ELR (cell line): ENCODE results near the gene GAGE10.
A peak's percentile ranks its signal among the peaks of the same experiment; 100 is the strongest.
"Not testable (repeated sequence)": the region's sequence is repeated elsewhere in the genome, so short reads cannot be mapped to it uniquely, and the experiment has no call there.

Experiments used
- DNase-seq: peaks from one replicate; pipeline ENCODE4 v3.0.0-alpha.2; 2015; ENCODE audit warnings: low read depth

The GAGE10 gene

DNA sequence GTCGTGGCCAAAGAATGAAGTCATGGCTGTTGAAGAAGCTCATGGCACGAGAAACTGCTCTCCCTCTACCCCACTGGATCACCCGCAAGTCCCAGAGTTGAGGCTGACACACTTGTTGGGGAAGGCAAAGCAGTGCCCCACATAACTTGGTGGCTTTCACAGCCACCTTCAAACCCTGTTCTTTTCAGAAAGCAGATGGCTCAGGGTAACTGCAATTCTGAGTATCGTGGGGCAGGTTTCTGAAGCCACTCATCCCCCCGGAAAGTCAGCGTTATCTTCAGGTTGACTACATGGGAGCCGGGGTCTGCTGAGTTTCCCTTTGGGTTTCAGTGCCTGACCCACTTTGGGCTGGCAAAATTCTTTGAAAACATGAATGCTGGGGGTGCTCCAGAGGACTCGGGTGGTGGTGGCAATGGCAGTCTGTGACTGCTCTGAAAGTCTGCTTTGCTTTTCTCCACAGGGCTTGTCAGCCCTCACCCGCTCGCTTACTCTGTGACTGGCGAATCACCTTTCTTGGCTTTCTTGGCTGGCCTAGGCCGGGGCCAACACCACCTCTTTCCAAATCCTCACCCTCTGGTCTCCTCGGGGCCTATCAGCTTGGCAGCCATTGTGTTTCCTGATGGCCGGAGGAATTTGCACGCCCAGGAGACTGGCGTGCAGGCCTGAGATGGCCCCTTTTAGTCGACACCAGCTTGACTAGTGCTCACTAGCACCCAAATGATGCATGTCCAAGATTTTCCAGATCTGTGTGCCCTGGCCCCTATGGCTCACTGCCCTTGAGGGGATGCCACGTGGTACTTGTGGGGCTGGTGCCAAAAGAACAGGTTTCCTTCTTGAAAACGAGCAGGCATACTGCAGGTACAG lies 26.5 kb upstream of the GAGE10 start:
- DNase-seq: no peak

DNA sequence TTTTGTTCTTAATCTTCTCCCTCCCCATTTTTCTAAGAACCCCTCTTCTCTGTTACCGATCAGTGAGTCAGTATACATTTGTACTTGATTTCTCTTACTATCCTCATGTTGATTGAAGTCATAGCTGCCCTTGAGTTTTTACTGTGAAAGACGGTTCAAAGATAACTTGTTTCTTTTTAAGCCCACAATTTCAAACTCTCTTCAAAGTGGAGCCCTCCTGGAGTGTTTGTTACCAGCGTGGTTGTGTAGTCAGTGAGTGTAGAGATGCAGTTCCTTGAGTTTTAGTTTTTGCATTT lies 26.0 kb upstream of the GAGE10 start:
- no peak for DNase-seq

GRCh38 chrX:49278081-49278480 lies 25.4 kb upstream of the GAGE10 start:
- DNase-seq: no peak

GRCh38 chrX:49282647-49283011 lies 20.8 kb upstream of the GAGE10 start:
- DNase-seq: peak; percentile 20

DNA sequence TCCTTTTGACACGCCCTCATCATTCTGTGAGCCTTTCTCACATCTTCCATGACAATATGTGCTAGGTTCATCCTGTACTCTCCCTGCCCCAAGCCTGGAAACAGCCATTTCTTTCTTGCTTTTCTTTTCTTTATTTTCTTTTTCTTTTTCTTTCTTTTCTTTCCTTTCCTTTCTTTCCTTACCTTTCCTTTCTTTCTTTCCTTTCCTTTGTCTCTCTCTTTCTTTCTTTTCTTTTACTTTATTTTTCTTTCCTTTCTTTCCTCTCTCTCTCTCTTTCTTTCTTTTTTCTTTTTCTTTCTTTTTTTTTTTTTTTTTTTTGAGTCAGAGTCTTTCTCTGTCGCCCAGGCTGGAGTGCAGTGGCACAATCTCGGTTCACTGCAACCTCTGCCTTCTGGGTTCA lies 19.2 kb upstream of the GAGE10 start:
- DNase-seq: no peak

GRCh38 chrX:49286136-49286535 lies 17.3 kb upstream of the GAGE10 start:
- DNase-seq: no peak

GRCh38 chrX:49286581-49286980 lies 16.9 kb upstream of the GAGE10 start:
- no peak for DNase-seq

GRCh38 chrX:49287665-49288064 lies 15.8 kb upstream of the GAGE10 start:
- DNase-seq: no peak

DNA sequence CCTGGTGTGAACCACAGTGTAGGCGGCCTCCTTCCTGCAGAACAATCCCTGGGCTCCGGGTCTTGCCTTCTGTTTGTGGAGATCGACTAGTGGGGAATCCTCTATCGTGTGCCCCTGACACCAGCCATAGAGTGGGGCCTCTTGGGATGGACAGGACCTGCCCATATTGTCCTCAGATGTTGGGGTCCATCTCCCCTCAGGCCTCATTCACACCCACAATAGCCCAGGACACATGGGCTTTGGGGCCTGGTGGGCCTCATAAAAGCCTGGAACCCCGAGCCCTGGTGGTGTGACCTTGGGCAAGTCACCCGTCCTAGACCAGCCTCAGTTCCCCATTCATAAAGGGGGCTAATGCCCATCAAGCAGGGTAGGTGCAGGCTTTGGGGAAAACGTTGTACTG lies 13.2 kb upstream of the GAGE10 start:
- no peak for DNase-seq

GRCh38 chrX:49291615-49292337 lies 11.7 kb upstream of the GAGE10 start:
- DNase-seq: peak; percentile 62

GRCh38 chrX:49292400-49293362 lies 10.8 kb upstream of the GAGE10 start:
- DNase-seq: no peak

DNA sequence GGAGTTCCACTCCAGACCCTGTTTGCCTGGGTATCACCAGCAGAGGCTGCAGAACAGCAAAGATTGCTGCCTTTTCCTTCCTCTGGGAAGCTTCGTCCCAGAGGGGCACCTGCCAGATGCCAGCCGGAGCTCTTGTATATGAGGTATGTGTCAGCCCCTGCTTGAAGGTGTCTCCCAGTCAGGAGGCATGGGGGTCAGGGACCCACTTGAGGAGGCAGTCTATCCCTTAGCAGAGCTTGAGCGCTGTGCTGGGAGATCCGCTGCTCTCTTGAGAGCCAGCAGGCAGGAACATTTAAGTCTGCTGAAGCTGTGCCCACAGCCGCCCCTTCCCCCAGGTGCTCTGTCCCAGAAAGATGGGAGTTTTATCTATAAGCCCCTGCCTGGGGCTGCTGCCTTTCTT lies 4.2 kb upstream of the GAGE10 start:
- DNase-seq: not testable (repeated sequence)

- no peak for DNase-seq
These were observed 2.7 kb upstream of the GAGE10 start for GRCh38 chrX:49300703-49301102.

DNA sequence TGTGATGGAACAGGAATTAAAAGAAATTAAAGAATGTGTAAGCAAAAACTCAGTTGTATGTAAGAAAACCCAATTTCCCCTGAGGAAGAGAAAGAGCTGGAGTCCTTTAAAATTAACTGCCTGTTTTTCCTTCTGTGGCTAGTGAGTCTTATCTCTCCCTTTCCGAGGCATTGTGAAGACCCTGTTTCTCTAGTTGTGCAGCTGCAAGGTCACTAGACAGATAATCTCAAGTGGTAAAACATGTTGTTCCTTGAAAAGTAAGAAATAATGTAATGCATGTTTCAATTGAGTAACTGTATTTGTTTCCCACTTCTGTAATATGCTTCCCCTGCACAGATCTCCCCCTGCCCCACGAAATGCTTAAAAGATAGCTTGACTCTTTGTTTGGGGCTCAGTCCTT lies 4.3 kb downstream of the GAGE10 start:
- not testable (repeated sequence) for DNase-seq

GRCh38 chrX:49308604-49309269 lies 5.3 kb downstream of the GAGE10 start:
- DNase-seq: peak; percentile 23

DNA sequence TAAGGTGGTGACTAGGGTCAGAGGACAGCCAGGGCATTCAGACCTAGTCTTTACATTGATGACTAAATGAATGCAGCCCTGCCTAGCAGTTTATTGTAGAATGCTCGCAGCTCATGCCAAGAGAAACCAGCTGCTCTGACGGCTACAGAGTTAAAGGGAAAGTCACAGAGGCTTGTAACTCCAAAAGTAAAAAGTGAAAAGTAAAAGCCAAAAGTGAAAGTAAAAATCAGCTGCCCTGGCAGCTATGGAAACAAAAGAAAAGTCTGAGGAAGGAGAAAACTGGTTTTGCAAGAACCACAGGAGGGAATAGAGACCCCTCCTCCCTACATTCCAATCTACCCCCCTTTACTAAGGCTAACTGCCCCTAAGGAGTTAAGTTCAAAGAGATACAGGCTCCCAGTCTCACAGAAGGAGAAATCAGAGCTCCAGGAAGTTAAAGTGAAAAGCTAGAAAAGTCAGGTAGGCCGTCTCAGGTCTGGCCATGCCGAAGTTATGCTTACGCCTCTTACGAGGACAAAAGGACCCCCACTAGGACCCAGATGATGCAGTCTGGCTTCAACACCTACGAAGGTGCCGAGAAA lies 6.0 kb downstream of the GAGE10 start:
- DNase-seq: peak; percentile 29

GRCh38 chrX:49310371-49310770 lies 6.9 kb downstream of the GAGE10 start:
- no peak for DNase-seq

DNA sequence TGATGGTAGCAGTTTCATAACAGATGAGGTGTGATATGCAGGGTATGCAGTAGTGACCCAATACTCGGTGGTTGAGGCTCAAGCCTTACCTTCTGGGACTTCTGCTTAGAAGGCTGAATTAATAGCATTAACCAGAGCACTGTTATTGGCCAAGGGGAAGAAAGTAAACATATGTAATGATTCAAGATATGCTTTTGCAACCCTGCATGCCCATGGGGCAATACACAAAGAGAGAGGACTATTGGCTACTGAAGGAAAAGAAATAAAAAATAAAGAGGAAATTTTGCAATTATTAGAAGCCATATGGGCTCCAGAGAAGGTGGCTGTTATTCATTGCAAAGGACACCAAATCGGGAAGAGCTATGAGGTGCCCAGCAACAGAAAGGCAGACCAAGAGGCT lies 8.7 kb downstream of the GAGE10 start:
- no peak for DNase-seq

- DNase-seq: no peak
These were observed 12.6 kb downstream of the GAGE10 start for GRCh38 chrX:49316085-49316484.

DNA sequence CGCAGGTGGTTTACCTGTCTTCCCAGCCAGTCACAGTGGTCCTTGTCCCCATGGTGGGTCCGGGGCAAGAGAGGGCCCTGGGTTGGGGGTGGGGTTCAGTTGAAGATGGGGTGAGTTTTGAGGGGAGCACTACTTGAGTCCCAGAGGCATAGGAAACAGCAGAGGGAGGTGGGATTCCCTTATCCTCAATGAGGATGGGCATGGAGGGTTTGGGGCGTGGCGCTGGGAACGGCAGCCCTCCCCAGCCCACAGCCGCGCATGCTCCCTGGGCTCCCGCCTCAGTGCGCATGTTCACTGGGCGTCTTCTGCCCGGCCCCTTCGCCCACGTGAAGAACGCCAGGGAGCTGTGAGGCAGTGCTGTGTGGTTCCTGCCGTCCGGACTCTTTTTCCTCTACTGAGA lies 18.3 kb downstream of the GAGE10 start, which contains the start of gene GAGE12J:
TSS of gene GAGE12J (plus strand) at position 301 of the 400 bp plus-strand sequence. CDS start 1,157 bp downstream, outside the sequence.
- DNase-seq: not testable (repeated sequence)

GRCh38 chrX:49322266-49322665 lies 18.8 kb downstream of the GAGE10 start:
- DNase-seq: not testable (repeated sequence)
